HG02981 (cell line): ENCODE data around the gene ASB1.
A peak's percentile ranks its signal among the peaks of the same experiment; 100 is the strongest.

Experiments
- ATAC-seq: cut with Tn5 transposase; IDR thresholded peaks from one replicate; pipeline ENCODE4 v1.9.1; 2021; ENCODE audit warnings: mild to moderate bottlenecking, moderate library complexity; ENCODE audit not compliant: unreplicated experiment

The ASB1 gene, protein sequence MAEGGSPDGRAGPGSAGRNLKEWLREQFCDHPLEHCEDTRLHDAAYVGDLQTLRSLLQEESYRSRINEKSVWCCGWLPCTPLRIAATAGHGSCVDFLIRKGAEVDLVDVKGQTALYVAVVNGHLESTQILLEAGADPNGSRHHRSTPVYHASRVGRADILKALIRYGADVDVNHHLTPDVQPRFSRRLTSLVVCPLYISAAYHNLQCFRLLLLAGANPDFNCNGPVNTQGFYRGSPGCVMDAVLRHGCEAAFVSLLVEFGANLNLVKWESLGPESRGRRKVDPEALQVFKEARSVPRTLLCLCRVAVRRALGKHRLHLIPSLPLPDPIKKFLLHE

DNA sequence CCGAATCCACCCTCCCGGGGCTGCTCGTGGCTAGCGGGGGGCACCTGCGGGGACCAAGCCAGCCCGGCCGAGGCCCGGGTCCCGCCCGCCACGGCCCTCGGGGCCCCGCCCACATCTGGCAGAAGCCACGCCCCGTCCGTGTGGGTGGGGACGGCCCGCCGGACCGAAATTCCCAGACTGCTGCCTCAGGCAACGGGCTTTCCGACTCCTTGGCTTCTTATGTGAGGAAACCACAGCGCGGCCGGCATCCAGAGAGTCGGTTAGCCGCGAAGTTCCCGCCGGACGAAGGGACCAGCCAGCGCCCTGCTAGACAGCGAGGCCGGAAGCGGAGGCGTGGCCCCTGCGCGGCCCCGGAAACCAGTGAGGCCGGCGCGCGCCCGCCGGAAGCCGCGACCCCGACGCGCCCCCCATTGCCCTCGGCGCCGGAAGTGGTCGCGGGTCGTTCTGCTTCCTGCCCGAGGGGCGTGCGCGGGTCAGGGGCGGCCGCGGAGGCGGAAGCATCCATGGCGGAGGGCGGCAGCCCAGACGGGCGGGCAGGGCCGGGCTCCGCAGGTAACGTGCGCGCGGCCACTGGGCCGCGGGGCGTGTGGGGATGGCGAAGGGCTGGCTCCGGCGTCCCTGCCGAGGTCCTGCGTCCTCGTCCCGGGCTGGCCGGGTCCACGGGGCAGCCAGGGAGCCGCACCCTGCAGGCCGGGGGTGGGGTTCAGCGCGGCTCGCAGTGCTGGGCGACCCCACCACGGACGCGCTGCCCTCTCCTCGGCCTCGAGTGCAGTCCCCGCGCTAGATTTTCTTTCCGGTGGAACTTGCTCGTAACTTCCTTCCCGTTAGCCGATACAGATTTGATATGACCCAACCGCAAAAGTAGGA is at the start of gene ASB1:
ASB1 (plus strand) TSS at position 360 of the 867 bp plus-strand sequence; CDS start at position 504, 144 bp downstream.
- ATAC-seq, result peak; percentile 80

DNA sequence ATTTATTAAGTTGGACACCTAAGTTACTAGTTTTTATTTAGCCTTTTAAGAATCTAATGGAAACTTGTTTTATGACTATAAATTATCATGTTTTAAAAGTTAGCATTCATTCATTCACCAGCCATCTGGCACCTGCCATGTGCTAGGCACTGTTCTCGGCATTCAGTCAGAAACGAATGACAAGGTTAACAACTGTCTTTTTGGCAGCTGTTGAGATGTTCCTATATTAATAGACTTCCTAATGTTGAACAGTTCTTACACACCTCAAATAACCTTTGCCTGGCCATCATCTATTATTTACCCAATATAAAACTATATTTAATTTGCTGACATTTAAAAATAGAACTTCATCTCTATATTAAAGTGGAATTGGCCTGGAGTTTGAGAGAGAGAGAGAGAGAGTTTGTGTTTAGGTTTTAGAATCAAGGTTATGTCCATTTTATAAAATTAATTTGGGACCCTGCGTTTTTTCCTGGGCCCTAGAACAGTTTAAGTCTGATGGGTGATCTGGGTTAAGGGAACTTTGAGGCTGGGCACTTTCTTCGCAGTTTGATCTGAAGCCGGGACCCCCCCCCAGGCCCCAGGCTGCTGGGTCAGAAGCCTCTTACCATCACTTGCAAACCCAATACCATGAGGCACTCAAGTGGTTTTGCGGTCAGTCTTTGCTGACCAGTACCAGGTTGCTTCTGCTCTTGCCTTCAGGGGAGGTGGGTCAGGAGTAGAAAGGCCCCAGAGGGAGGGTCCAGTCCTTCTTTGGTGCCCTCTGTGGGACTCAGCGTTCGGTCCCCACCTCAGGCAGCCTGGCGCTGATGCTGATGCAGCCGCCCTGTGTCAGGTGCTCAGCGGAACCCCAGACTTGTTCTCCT is 48.3 kb upstream of the ASB1 start:
- no peak for ATAC-seq

DNA sequence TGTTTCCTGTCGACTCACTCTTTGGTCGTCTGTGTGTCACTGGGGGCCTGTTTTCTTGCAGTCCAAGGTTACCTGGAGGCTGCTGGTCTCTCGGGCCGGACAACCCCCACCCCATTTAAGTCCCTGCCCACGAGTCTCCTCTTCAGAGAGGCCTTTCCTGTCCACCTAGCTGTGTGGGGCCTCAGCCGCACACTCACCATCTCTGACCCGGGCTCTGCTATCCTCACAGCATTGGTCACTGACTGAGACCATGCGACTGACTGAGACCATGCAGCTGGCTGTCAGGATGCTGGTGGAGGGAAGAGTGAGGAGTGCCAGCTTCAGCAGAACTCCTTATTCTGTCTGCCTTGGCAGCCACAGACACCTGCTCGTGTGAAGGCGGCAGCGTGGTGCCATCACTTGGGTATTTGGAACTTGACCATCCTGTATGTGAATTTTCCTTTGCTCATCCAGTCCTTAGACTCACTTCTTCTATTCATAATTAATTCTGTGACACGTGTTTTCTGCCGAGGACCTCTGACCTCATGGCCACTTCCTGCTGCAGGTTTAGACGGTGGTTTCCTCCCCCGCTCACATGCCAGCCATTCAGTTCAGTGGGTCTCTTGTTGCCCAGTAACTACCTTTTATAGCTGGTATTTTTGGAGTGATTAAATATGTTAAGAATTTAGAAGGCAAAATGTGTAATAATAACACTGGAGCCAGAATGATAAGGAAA is 47.5 kb upstream of the ASB1 start:
- ATAC-seq, result no peak

DNA sequence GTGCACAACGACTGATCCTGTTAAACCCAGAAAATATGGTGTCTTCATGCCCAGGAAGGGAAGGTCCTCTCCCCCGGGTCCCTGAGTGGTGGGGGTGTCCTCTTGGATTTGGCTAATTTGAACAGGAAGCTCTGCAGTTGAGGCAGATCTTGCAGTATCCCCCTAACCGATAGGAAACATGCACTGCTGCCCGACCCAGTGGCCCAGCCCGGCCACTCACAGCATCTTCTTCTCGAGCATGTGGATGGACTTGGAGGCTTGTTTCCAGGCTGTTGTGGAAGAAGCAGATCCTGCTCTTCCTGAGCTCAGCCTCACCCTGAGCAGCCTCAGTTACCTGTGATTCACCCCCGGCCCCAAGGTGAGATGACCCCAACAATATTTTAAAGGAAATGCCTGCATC is 46.4 kb upstream of the ASB1 start:
- ATAC-seq, result no peak

DNA sequence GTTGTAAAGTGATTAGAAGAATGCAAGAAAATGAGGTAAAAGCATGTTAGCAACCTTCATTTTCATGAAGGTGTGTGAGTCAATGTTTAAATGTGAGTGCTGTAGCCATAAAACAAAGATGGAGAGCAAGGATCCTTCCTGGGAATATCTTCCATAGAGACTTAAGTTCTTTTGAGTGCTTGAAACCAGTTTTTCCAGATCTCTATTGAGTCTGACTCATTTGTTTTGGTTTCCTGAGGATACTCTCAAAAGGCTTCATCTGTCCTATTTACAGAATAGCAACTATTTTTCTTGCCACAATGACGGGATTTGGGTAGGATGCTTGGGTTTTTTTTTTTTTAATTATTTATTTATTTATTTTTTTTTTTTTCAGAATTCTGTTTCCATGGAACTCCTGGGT is 45.9 kb upstream of the ASB1 start:
- no peak for ATAC-seq

DNA sequence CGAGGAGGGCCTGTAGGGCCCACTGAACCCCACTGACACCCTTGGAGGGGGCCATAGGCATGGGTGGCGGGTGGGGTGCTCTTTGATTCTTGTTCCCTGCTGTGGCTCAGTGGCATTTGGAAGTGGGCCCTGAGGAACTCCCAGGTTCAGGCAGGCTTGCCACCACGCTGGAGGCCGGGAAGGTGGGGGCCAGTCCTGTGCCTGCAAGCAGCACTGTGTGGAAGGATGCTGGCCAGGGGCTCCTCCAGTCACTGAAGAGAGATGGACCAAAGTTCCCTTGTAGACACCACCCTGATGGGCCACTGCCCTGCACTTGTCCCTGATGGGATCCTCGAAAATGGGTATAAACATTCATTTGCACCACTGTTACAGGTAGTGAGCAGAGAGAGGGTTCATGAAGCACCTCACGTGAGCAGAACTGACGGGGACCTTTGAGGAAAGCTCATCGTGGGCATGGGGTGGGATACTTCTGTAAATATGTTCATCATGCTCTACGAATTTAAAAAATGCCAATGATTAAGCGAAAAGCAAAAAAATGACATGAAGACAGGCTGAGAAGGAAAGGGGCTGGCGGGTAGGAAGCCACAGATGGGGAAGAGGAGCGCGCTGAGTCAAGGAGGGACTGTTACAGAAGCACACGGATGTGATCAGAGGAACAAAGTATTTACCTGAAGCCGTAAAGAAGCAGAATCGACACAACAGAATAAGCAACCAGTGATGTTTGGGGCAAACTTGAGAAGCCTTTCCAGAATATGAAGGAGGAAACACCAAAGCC is 45.2 kb upstream of the ASB1 start:
- ATAC-seq, result no peak

DNA sequence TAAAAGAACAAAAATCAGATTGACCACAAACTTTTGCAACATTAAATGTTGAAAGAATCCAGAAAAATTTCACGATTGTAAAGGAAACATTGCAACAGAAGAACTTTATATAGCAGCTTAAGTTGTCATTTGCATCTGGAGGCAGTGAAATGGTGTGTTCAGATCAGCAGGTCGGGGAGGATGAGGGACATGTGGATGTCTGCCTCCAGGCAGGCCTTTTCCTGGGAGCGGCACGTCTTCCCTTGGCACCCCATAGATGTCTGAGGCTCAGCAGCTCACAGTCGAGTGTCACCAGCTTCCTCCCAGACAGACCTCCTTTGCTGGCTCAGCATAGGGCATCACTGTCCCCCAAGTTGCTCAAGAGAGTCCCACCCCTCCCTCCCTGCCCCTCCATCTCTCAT is 44.3 kb upstream of the ASB1 start:
- ATAC-seq, result no peak

DNA sequence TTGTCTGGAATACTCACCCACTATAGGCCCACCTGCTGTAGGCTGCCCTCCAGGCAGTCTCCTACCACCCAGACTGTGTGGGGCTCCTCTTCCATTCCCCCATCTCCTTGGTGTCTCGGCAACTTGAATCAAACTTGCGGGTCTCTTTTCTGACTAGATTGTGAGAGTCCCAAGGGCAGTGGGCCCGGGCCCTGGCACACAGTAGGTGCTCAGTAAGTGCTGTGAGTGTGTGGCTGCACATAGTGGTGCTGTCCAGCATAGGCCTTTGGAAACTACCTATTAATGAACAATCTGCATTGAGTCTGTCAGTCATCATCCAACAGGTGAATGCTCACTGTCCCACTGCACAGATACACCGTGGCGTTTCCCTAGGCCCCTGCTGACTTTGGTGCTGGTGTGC is 43.6 kb upstream of the ASB1 start:
- ATAC-seq, result no peak

DNA sequence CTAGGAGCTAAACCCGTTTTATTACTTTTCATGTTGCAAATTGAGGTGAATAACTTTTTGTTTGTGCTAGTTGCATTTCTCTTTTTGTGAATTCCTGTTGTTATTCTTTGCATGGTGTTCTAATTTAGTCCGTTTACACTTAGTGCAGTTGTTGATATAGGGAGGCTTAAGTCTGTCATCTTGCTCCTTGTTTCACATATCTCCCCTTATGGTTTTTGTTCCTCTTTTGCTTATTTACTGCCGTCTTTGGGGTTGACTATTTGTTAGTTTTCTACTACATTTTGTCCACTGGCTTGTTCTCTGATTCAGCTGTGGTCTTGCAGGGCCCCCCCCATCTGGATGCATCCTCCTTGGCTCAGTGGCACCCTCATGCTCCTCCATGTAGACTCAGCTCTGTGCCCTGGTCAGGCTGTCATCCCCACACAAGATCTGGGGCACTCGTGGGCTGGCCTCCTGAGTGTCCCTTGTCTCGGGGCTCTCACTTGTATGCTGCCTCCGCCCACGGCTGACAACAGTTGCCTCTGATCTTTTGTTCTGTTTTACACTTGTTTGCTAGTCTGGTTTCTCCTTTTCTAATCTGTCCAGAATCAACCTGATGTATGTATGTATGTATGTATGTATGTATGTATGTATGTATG is 42.9 kb upstream of the ASB1 start:
- no peak for ATAC-seq

DNA sequence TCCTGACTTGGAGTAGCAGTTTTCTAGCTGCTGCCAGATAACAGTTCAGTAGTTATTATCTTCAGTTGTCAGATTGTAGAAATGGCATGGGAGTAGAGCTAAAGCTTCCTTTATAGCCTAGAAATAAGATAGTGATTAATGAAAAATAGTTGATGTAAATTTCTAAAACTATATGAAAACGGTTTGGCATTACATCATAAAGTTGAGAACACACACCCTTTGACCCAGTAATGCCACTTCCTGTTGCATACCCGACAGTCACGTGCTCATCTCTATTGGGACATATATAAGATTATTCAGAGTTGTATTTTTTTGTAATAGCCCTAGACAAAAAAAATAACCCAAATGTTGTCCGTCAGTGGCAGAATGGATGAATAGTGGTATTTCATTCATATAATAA is 39.4 kb upstream of the ASB1 start:
- ATAC-seq, result no peak

DNA sequence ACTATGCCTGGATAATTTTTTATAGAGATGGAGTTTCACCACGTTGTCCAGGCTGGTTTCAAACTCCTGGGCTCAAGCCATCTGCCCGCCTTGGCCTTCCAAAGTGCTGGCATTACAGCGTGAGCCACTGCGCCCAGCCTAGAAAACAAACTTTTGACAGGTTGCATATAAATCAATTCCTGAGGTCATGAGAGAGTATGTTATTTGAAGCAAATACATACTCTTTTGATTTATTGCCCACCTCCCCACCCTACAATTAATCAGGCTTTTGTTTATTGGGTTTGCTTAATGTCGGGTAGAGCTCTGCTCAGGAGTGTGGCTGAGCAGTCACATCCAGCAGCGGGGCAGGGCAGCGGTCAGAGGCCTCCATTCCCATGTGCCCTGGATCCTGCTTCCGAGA is 37.9 kb upstream of the ASB1 start:
- ATAC-seq, result no peak

DNA sequence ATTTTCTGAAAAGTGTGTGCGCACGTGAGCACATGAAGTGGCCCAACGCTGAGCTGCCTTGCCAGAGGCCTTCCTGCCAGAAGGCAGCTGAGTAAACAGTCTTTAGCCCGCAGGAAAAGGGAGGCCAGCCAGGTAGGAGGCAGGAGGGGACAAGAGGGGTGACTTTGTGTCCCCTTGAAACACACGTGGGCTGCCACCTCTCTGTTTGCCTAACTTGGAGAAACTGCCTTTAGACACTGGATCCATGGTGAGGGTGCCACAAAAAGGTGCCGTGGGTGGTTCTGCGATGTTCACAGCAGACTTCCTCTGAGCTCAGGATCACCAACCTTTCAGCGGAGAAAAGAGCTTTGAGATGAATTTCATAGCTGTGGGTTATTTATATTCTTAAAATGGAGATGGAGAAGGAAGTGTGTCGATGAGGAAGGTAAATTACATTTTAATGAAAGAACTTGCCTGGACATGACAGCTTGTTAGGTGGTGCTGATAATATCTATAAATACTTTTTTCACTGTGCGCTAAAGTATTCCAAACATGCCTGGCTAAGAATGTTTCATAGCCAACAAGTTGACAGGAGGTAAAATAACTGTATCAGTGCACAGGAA is 36.6 kb upstream of the ASB1 start:
- ATAC-seq, result no peak

DNA sequence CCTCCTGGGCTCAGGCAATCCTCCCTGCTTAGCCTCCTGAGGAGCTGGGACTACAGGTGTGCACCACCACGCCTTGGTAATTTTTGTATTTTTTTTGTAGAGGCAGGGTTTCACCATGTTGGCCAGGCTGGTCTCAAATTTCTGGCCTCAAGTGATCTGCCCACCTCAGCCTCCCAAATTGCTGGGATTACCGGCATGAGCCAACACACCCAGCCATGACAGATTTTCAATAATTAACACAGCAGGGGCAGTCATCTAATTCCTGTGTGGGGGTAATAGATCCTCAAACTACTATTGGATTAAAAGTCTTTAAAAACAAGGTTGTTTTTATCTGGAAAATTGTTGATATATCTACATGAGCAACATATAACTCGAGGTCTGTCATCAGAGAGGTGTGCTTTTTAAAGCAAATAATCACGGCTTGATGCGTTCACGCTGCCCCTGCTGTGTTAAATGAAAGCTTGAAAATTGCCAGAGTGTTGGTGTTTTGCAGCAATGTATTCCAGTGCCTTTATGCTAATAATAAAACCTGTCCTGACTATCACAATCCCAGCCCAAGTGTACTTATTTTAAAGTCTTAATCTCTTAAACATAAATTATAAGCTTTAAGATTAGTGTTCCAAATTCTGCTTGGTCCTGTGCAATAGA is 35.6 kb upstream of the ASB1 start:
- no peak for ATAC-seq

DNA sequence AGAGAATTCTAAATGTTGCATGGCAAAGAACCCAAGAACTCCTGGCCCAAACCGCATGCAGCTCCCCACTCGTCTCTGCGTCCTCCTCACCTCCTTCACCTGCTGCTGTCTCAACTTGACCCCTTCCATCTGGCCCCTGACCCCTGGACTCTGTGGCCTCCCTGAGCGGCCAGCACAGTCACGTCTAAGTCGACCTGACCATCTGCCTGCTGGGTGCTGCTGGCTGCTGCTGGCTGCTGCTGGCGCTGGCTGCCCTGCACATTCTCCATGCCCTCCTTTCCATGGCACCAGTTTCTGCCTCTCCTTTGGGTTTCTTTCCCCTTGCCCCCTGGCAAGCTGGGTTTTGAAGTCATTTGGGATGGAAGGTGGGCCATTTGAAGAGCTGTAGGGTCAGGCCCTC is 30.1 kb upstream of the ASB1 start:
- no peak for ATAC-seq

DNA sequence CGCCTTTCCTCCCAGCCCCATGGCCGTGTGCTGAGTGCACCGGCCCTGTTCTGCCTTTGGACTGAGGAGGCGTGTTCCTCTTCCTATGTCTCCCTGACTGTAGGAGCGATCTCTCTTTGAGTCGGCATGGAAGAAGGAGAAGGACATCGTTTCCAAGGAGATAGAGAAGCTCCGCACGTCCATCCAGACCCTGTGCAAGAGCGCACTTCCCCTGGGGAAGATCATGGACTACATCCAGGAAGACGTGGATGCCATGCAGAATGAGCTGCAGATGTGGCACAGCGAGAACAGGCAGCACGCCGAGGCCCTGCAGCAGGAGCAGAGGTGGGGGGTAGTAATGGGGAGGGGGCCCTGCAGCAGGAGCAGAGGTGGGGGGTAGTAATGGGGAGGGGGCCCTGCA is 29.4 kb upstream of the ASB1 start:
- no peak for ATAC-seq

DNA sequence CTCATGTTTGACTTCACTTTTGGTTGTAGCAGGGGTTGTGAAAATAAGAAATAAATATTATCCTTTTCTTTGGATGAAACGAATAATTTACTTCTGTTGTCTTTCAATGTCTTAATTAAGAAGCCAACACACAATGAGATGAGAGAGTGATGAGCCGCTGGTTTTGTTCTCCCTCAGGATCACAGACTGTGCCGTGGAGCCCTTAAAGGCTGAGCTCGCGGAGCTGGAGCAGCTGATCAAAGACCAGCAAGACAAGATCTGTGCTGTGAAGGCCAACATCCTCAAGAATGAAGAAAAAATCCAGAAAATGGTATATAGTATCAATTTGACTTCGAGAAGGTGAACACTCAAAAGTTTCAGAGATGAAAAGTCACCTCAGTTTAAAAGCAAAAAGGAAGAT is 28.1 kb upstream of the ASB1 start:
- no peak for ATAC-seq

DNA sequence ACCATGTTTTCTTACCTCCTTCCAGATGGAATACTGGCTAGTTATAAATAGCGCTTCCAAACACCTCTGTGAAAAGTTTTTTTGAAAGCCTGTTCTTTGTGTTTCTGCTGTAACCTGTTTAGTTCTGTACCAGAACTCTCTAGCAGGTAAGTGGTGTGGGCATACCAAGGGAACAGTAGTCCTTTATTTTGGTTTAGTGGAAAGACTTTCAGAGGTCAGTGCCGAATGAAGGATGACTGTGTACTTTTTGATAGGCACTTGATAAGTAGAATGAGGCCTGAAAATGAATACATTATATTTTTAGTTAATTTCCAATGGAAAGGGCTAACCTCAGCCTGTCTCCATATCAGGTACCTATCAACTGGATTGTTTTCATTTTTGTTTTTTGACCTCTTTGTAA is 27.6 kb upstream of the ASB1 start:
- ATAC-seq, result no peak

DNA sequence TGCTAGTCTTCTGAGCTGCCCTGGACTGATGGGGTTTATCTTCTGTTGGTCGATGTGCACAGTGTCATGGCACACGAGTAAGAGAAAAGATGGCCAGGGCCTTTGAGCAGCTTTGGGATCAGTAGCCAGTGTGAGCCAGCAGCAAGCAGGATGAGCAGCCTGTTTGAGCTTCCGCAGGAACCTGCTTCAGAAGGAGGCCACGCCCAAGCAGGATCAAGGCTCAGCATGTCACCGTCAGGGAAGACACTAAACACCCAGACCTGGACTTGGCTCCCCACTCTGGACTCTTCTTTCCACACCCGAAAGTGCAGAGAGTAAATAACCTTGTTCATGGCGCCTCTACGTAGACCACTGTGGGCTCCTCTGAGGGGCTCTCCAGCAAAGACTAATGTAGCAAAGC is 25.2 kb upstream of the ASB1 start:
- no peak for ATAC-seq
